Thymus (tissue), 11 donors: ENCODE results near the gene SSRP1. TPM values are rescaled to one million over a fixed set of nuclear protein-coding genes. Genes with fewer than 3 reads are reported as not detected.

Experiments used
- DNase-seq, 9 donors: peaks; one replicate each; pipeline ENCODE4 v3.0.0-alpha.2; 2013; ENCODE audit warnings: low spot score in 9 of 9, low read depth in 6 of 9, missing footprints in 1 of 9
- H3K27ac ChIP-seq, 2 donors: one replicate each; pipeline ENCODE4 v1.5.1; 2013; ENCODE audit warnings: control low read depth in 1 of 2, low read depth in 1 of 2, low read length in 1 of 2, mild to moderate bottlenecking in 1 of 2, moderate library complexity in 1 of 2
- H3K27me3 ChIP-seq, 2 donors: one replicate each; pipeline ENCODE4 v1.5.1; 2013; ENCODE audit warnings: low read length in 1 of 2; ENCODE audit not compliant: control insufficient read depth in 2 of 2, insufficient read depth in 1 of 2
- H3K36me3 ChIP-seq, 2 donors: one replicate each; pipeline ENCODE4 v1.5.1; 2013; ENCODE audit warnings: low read length in 1 of 2, mild to moderate bottlenecking in 1 of 2, moderate library complexity in 1 of 2; ENCODE audit not compliant: control insufficient read depth in 2 of 2, insufficient read depth in 2 of 2
- H3K4me1 ChIP-seq, 2 donors: one replicate each; pipeline ENCODE4 v1.5.1; 2013; ENCODE audit warnings: low read length in 2 of 2; ENCODE audit not compliant: control insufficient read depth in 2 of 2, insufficient read depth in 2 of 2
- H3K4me3 ChIP-seq, 2 donors: one replicate each; pipeline ENCODE4 v1.5.1; 2013; ENCODE audit warnings: low read length in 2 of 2, control low read depth in 1 of 2, mild to moderate bottlenecking in 1 of 2
- H3K9me3 ChIP-seq, 2 donors: one replicate each; pipeline ENCODE4 v1.5.1; 2013; ENCODE audit warnings: low read length in 1 of 2, mild to moderate bottlenecking in 1 of 2; ENCODE audit not compliant: control insufficient read depth in 2 of 2, insufficient read depth in 1 of 2
- WGBS: extraction: QIAGEN DNeasy Blood & Tissue Kit; methylation state at CpG from one replicate; pipeline ENCODE4 v1.1.7; 2013; 5-methylcytosine and 5-hydroxymethylcytosine counted together
- polyA plus RNA-seq: library from polyadenylated mRNA; stranded (reverse); fragments of 200-250 nt; gene quantifications from one replicate; pipeline ENCODE4 v1.2.3, GENCODE V29; 2013
- total RNA-seq: library from RNA; stranded (reverse); fragments of 120-200 nt; gene quantifications from one replicate; pipeline ENCODE4 v1.2.4, GENCODE V29; 2013
- donor health status: healthy.

SSRP1 gene
- total and polyA plus RNA-seq, 2 donors = 48.8 to 110 TPM

DNA sequence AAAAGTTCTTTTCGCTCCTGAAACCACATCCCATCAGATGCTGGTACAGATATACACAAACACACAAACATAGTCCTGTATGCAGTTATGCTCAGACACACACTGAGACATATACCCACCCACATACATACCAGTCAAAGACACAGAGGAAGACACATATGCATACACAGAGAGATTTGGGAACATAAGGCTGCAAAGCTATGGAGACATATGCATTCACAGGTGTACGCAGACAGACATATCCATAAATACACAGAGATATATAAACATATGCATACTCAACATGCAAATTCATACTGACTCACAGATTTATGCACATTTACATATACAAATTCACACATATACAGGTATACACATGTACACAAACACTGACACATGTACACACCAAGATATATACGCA, 39.3 kb upstream of the SSRP1 start:
- H3K36me3 ChIP-seq = no peaks in the 10 kb centered on the region
- H3K27me3 ChIP-seq = no peaks in the 10 kb centered on the region
- WGBS = 94% methylated on average over 3 of the region's 3 CpGs
- no peaks in the 10 kb centered on the region for H3K4me1 ChIP-seq
- H3K9me3 ChIP-seq = peaks cover 0 to 1% of the 10 kb centered on the region in 2 donors
- no peak for DNase-seq
- no peak overlapping the region for H3K4me3 ChIP-seq
- H3K27ac ChIP-seq = no peak overlapping the region

DNA sequence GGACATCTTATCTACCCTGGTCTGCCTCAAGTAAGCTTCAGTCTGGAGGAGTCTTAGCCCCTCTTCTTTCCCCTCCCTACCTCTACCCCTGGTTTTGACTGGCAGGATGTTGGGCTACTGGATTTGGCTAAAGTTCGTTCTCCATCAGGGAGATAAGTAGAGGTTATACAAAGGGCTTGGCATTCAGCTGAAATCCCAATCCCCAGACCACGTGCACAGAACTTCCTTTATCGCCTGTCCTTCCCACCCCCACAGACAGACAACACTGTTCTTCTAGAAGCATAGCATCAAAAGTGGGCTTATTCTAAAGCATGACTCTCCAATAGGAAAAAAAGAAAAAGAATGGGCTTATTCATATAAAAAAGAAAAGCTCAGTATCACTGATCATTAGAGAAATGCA, 37.5 kb upstream of the SSRP1 start:
- Histone ChIP-seq H3K4me1 (no peaks in the 10 kb centered on the region), H3K27ac (no peak overlapping the region), H3K9me3 (peaks cover 0 to 1% of the 10 kb centered on the region in 2 donors), H3K36me3 (no peaks in the 10 kb centered on the region), H3K27me3 (peaks cover 0 to under 1% of the 10 kb centered on the region in 2 donors), H3K4me3 (no peak overlapping the region)
- DNase-seq = no peak
- 87% methylated on average over 3 of the region's 3 CpGs for WGBS

DNA sequence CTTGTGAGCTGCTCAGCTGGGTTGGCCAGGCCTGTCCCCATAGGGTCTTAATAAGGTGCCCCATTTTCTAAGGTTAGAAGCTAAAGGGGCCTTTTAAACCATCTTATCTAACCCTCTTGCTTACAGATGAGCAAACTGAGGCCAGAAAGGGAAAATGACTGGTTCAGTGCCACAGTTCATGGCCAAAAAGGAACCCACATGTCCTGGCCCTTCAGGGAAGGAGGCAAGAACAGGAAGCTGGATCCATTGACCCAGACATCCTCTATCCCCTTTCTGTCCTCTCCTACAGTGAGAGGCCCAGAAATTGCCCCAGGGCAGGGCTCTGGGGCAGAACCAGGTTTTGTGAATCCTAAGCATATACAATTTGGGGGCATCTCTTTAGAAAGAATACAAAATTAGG, 35.2 kb upstream of the SSRP1 start:
- peaks cover 0 to 2% of the 10 kb centered on the region in 2 donors for H3K27me3 ChIP-seq

DNA sequence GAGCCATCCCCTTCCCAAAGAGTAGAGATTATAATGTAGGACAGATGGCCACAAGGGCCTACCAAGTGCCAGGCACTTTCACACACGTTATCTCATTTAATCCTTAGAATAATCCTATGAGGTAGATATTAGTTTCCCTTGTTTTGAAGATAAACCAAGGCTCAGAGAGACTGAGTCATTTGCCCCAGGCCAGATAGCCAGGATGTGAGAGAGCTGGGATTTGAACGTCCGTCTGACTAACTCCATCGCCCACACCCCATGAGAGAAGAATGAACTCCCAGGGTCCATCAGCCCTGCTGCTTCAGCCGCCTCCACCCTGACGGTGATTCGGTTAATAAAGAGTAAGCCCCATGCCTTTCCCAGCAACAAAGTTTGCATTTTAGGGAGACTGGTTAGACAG, 34.6 kb upstream of the SSRP1 start:
- H3K27me3 ChIP-seq = peaks cover 0 to 2% of the 10 kb centered on the region in 2 donors
- 98% methylated on average over 7 of the region's 7 CpGs for WGBS
- H3K4me1 ChIP-seq = no peaks in the 10 kb centered on the region
- H3K36me3 ChIP-seq = no peaks in the 10 kb centered on the region
- DNase-seq = no peak
- no peaks in the 10 kb centered on the region for H3K9me3 ChIP-seq
- H3K4me3 ChIP-seq = no peak overlapping the region
- H3K27ac ChIP-seq = no peak overlapping the region

More for the DNA sequence above, 35.2 kb upstream of the SSRP1 start:
- Histone ChIP-seq H3K36me3 (no peaks in the 10 kb centered on the region), H3K4me3 (no peak overlapping the region), H3K27ac (no peak overlapping the region), H3K4me1 (no peaks in the 10 kb centered on the region), H3K9me3 (no peaks in the 10 kb centered on the region)
- DNase-seq = no peak

DNA sequence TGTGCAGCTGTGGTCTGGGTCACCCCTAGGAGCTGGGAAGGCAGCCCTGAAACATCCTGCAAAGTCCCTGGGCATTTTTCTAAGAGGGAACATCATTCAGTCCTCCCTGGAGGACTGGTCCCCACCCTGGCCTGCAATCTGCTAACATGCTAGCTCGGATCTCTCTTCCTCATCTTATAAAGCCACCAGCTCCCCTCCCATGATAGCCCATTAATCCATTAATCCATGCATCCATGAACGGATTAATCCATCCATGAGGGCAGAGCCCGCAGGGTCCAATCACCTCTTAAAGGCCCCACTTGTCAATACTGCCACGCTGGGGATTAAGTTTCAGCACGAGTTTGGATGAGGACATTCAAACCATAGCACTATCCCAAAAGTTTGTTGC, 33.1 kb upstream of the SSRP1 start:
- Histone ChIP-seq H3K4me1 (no peaks in the 10 kb centered on the region), H3K4me3 (no peak overlapping the region), H3K27me3 (peaks cover 0 to 2% of the 10 kb centered on the region in 2 donors), H3K36me3 (no peaks in the 10 kb centered on the region), H3K27ac (no peak overlapping the region), H3K9me3 (no peaks in the 10 kb centered on the region)
- WGBS = 86% methylated on average over 5 of the region's 5 CpGs
- no peak for DNase-seq

DNA sequence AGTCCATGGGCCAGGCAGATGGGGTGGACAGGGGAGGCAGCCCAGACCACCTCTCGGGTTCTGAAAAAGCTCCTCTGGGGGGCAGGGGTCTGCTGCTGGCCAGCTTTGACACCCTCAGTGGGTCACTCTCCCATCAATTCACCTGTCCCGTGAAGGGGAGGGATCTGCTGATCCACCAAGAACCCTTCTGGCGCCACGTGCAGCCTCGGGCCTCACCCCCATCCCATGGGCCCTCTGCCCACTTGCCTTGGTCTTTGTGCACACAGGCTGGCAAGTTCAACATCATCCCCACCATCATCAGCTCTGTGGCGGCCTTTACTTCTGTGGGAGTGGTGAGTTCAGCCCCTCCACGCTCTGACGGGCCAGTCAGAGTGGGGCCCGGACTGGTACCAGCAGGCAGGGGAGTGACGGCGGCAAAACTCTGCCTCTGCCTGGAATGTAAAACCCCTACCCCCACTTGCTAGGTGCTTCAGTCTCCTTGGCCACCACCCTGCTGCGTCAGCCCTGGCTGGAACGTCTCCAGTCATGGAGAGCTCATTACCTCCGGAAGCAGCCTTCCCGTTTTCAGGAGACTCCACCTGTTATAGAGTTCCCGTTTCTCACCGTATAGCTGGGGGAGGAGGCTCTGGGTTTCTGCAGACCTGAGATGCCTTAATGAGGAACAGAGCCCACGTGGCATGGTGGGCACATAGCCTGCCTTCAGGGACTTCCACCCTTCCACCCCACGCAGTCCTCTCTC, 32.6 kb upstream of the SSRP1 start:
- Histone ChIP-seq H3K4me1 (no peaks in the 10 kb centered on the region), H3K27ac (no peak overlapping the region), H3K9me3 (no peaks in the 10 kb centered on the region), H3K4me3 (no peak overlapping the region), H3K36me3 (no peaks in the 10 kb centered on the region), H3K27me3 (peaks cover 0 to 2% of the 10 kb centered on the region in 2 donors)
- WGBS = 65% methylated on average over 19 of the region's 19 CpGs
- no peak for DNase-seq

DNA sequence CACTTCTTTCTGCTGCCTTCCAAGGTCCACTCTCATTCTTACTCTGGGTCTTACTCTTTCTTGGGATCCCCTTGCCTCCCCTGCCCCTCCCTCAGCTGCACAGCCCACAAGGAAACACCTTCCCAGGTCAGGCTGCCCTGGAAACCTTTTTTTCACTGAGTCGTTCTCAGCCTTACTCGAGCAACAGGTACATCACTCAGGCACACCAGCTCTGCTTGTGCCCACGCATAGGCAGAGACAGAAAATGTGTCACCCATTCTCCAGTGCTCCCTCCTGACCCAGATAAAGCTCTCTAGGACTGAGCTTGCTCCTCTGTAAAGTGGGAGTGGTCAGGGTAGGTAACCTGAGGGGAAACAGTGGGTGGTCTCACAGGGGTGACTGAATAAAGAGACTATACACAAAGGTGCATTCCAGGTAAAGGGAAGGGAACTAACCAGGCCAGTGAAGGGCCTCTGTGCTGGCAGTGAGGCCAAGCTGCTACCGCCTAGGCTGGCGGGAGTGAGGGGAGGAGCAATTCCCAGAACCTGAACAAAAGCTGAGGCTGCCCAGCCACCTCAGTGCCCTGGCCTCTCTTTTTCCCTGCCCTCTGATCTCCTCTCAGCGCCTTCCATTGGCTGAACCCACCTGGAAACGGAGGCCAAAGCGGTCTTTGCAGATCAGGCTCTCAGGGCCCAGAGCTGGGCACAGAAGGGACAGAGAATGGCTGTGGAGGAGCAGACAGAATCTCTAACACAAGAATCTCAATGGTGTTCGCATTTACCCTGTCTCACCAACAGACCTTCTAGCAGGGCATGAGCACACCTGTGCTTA, 29.4 kb upstream of the SSRP1 start:
- Histone ChIP-seq H3K27me3 (peaks cover 0 to 2% of the 10 kb centered on the region in 2 donors), H3K27ac (no peak overlapping the region), H3K36me3 (no peaks in the 10 kb centered on the region), H3K4me3 (no peak overlapping the region), H3K9me3 (no peaks in the 10 kb centered on the region), H3K4me1 (no peaks in the 10 kb centered on the region)
- WGBS = 95% methylated on average over 9 of the region's 9 CpGs
- no peak for DNase-seq

DNA sequence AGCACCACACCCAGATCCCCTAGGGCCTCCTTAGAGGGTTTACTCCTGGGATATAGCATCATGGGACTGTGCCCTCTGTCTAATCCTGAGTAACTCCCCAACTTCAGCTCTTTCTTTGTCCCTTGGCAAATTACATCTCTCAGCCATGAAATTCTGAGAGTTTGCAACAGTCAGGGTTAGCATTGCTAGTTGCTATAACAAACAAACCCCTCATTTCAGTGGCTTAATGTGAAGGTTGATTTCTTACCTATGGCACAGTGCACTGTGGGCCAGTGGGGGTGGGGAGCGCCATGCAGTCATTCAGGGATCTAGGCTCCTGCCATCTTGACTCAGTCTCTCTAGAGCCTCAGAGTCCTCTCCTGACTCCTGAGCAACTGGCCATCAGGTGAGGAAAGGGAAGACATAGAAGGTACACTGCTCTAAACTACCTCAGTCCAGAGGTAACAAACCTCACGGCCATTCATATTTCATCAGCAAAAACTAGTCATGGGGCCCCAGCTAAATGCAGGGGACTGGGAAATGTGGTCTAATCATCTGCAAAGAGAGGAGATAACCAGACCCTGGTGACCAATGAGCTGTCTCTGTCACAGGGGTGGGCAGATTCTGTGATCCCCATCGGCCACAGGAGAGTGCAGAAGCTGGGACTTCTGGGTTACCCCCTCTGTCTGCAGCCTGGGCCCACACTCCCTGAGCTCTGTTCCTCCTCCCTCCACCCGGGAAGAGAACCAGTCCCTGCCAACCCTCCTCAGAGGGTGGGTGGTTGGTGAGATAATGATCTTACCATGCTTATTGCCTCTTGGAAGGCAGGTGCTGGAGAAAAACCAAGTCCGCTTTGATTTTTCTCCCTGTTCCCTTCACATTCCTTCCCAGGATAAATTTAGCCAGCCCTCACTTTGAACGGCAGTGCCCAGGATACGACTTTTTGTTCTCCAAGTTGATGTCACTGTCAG, 27.7 kb upstream of the SSRP1 start:
- H3K9me3 ChIP-seq = no peaks in the 10 kb centered on the region
- H3K27ac ChIP-seq = no peak overlapping the region
- H3K36me3 ChIP-seq = no peaks in the 10 kb centered on the region
- no peak for DNase-seq
- H3K27me3 ChIP-seq = peaks cover 0 to 2% of the 10 kb centered on the region in 2 donors
- H3K4me1 ChIP-seq = no peaks in the 10 kb centered on the region
- WGBS = 88% methylated on average over 7 of the region's 7 CpGs
- H3K4me3 ChIP-seq = no peak overlapping the region
